ENCODE measurements around the gene FMR1.

FMR1 gene

GRCh38 chrX:147916375-147916968 is 4.8 kb downstream of the FMR1 start:
- Histone ChIP-seq H3K27me3 (replicated peaks in 2 of 5; ENCODE audit: control insufficient read depth in 4 of 5, insufficient read depth in 5 of 5, low read length in 4 of 5) (no peaks in the 10 kb centered on the region), H3K27ac (ENCODE audit: insufficient read depth in 1 of 2, low read depth in 1 of 2, low read length in 2 of 2, poor library complexity in 1 of 2, severe bottlenecking in 2 of 2) (no peak overlapping the region), H3K4me1 (ENCODE audit: control extremely low read depth in 1 of 4, control insufficient read depth in 4 of 4, insufficient read depth in 4 of 4, low read length in 3 of 4) (peaks cover 4 to 54% (median 14%) of the 10 kb centered on the region in 4 experiments), H3K9me3 (ENCODE audit: control extremely low read depth in 1 of 5, control insufficient read depth in 4 of 5, insufficient read depth in 2 of 5, low read depth in 1 of 5, low read length in 4 of 5) (no peaks in the 10 kb centered on the region), H3K4me3 (ENCODE audit: control insufficient read depth in 1 of 7, extremely low read depth in 1 of 7, insufficient read depth in 4 of 7, low read depth in 2 of 7, low read length in 6 of 7) (no peak overlapping the region), H3K36me3 (ENCODE audit: control insufficient read depth in 4 of 4, insufficient read depth in 4 of 4, low read length in 3 of 4) (no peaks in the 10 kb centered on the region)
- 70% methylated on average over 4 of the region's 6 CpGs for WGBS (ENCODE audit: insufficient coverage)
- no peak for DNase-seq
- POLR2A ChIA-PET, result interaction anchor here (0.8 kb wide), 1 partner anchor 1706 kb away, joined by 4 read pairs; no protein-coding TSS in a partner anchor
- CTCF ChIA-PET, result no interaction called here

- Histone ChIP-seq H3K4me3 (ENCODE audit: control insufficient read depth in 1 of 7, extremely low read depth in 1 of 7, insufficient read depth in 4 of 7, low read depth in 2 of 7, low read length in 6 of 7) (no peak overlapping the region), H3K36me3 (ENCODE audit: control insufficient read depth in 4 of 4, insufficient read depth in 4 of 4, low read length in 3 of 4) (no peaks in the 10 kb centered on the region), H3K9me3 (ENCODE audit: control extremely low read depth in 1 of 5, control insufficient read depth in 4 of 5, insufficient read depth in 2 of 5, low read depth in 1 of 5, low read length in 4 of 5) (no peaks in the 10 kb centered on the region), H3K27me3 (replicated peaks in 2 of 5; ENCODE audit: control insufficient read depth in 4 of 5, insufficient read depth in 5 of 5, low read length in 4 of 5) (no peaks in the 10 kb centered on the region), H3K4me1 (ENCODE audit: control extremely low read depth in 1 of 4, control insufficient read depth in 4 of 4, insufficient read depth in 4 of 4, low read length in 3 of 4) (peaks cover 4 to 53% (median 14%) of the 10 kb centered on the region in 4 experiments), H3K27ac (ENCODE audit: insufficient read depth in 1 of 2, low read depth in 1 of 2, low read length in 2 of 2, poor library complexity in 1 of 2, severe bottlenecking in 2 of 2) (no peak overlapping the region)
- peak; percentile 42 to 84 (median 78) for DNase-seq
- POLR2A ChIA-PET, result no interaction called here
- CTCF ChIA-PET, result no interaction called here
- WGBS (ENCODE audit: insufficient coverage), result 68% methylated on average over 6 of the region's 10 CpGs
Measured at GRCh38 chrX:147917700-147918695, 6.3 kb downstream of the FMR1 start.

- peaks cover 0 to 36% (median 7%) of the 10 kb centered on the region in 4 experiments for H3K4me1 ChIP-seq (ENCODE audit: control extremely low read depth in 1 of 4, control insufficient read depth in 4 of 4, insufficient read depth in 4 of 4, low read length in 3 of 4)
- WGBS (ENCODE audit: insufficient coverage), result 86% methylated on average over 1 of the region's 3 CpGs
- POLR2A ChIA-PET, result no interaction called here
- H3K4me3 ChIP-seq (ENCODE audit: control insufficient read depth in 1 of 7, extremely low read depth in 1 of 7, insufficient read depth in 4 of 7, low read depth in 2 of 7, low read length in 6 of 7), result no peak overlapping the region
- no peaks in the 10 kb centered on the region for H3K9me3 ChIP-seq (ENCODE audit: control extremely low read depth in 1 of 5, control insufficient read depth in 4 of 5, insufficient read depth in 2 of 5, low read depth in 1 of 5, low read length in 4 of 5)
- no peaks in the 10 kb centered on the region for H3K27me3 ChIP-seq (replicated peaks in 2 of 5; ENCODE audit: control insufficient read depth in 4 of 5, insufficient read depth in 5 of 5, low read length in 4 of 5)
- CTCF ChIA-PET, result interaction anchor here (0.5 to 1.1 kb wide), 2 partner anchors 24 to 158 kb away, joined by 3 read pairs; no protein-coding TSS in a partner anchor
- H3K27ac ChIP-seq (ENCODE audit: insufficient read depth in 1 of 2, low read depth in 1 of 2, low read length in 2 of 2, poor library complexity in 1 of 2, severe bottlenecking in 2 of 2), result no peak overlapping the region
- H3K36me3 ChIP-seq (ENCODE audit: control insufficient read depth in 4 of 4, insufficient read depth in 4 of 4, low read length in 3 of 4), result no peaks in the 10 kb centered on the region
- DNase-seq, result no peak
Measured at GRCh38 chrX:147920161-147920666, 8.5 kb downstream of the FMR1 start.

- CTCF ChIA-PET, result interaction anchor here (1.2 kb wide), 1 partner anchor 14 kb away, joined by 4 read pairs; no protein-coding TSS in a partner anchor
- WGBS (ENCODE audit: insufficient coverage), result no CpG with 5 or more reads among the region's 1 CpG
- Histone ChIP-seq H3K27me3 (replicated peaks in 2 of 5; ENCODE audit: control insufficient read depth in 4 of 5, insufficient read depth in 5 of 5, low read length in 4 of 5) (no peaks in the 10 kb centered on the region), H3K4me3 (ENCODE audit: control insufficient read depth in 1 of 7, extremely low read depth in 1 of 7, insufficient read depth in 4 of 7, low read depth in 2 of 7, low read length in 6 of 7) (no peak overlapping the region), H3K4me1 (ENCODE audit: control extremely low read depth in 1 of 4, control insufficient read depth in 4 of 4, insufficient read depth in 4 of 4, low read length in 3 of 4) (peaks cover 0 to 12% (median 3%) of the 10 kb centered on the region in 4 experiments), H3K27ac (ENCODE audit: insufficient read depth in 1 of 2, low read depth in 1 of 2, low read length in 2 of 2, poor library complexity in 1 of 2, severe bottlenecking in 2 of 2) (no peak overlapping the region), H3K36me3 (ENCODE audit: control insufficient read depth in 4 of 4, insufficient read depth in 4 of 4, low read length in 3 of 4) (peaks cover 0 to 10% (median 2%) of the 10 kb centered on the region in 4 experiments), H3K9me3 (ENCODE audit: control extremely low read depth in 1 of 5, control insufficient read depth in 4 of 5, insufficient read depth in 2 of 5, low read depth in 1 of 5, low read length in 4 of 5) (no peaks in the 10 kb centered on the region)
- no peak for DNase-seq
- POLR2A ChIA-PET, result no interaction called here
Measured at GRCh38 chrX:147923605-147924004, 11.9 kb downstream of the FMR1 start.

- peaks cover 2 to 23% (median 7%) of the 10 kb centered on the region in 4 experiments for H3K36me3 ChIP-seq (ENCODE audit: control insufficient read depth in 4 of 4, insufficient read depth in 4 of 4, low read length in 3 of 4)
- H3K4me1 ChIP-seq (ENCODE audit: control extremely low read depth in 1 of 4, control insufficient read depth in 4 of 4, insufficient read depth in 4 of 4, low read length in 3 of 4), result no peaks in the 10 kb centered on the region
- 93% methylated on average over 4 of the region's 4 CpGs for WGBS (ENCODE audit: insufficient coverage)
- CTCF ChIA-PET, result interaction anchor here (1.6 kb wide), 1 partner anchor 8 kb away, joined by 4 read pairs; no protein-coding TSS in a partner anchor
- H3K27me3 ChIP-seq (replicated peaks in 2 of 5; ENCODE audit: control insufficient read depth in 4 of 5, insufficient read depth in 5 of 5, low read length in 4 of 5), result no peaks in the 10 kb centered on the region
- no peak overlapping the region for H3K4me3 ChIP-seq (ENCODE audit: control insufficient read depth in 1 of 7, extremely low read depth in 1 of 7, insufficient read depth in 4 of 7, low read depth in 2 of 7, low read length in 6 of 7)
- H3K9me3 ChIP-seq (ENCODE audit: control extremely low read depth in 1 of 5, control insufficient read depth in 4 of 5, insufficient read depth in 2 of 5, low read depth in 1 of 5, low read length in 4 of 5), result no peaks in the 10 kb centered on the region
- DNase-seq, result no peak
- POLR2A ChIA-PET, result interaction anchor here (0.6 kb wide), 1 partner anchor 14 kb away, joined by 3 read pairs; no protein-coding TSS in a partner anchor
- no peak overlapping the region for H3K27ac ChIP-seq (ENCODE audit: insufficient read depth in 1 of 2, low read depth in 1 of 2, low read length in 2 of 2, poor library complexity in 1 of 2, severe bottlenecking in 2 of 2)
Measured at GRCh38 chrX:147927256-147927655, 15.5 kb downstream of the FMR1 start.

GRCh38 chrX:147933815-147934214 is 22.1 kb downstream of the FMR1 start:
- DNase-seq, result no peak
- POLR2A ChIA-PET, result no interaction called here
- H3K9me3 ChIP-seq (ENCODE audit: control extremely low read depth in 1 of 5, control insufficient read depth in 4 of 5, insufficient read depth in 2 of 5, low read depth in 1 of 5, low read length in 4 of 5), result no peaks in the 10 kb centered on the region
- H3K27me3 ChIP-seq (replicated peaks in 2 of 5; ENCODE audit: control insufficient read depth in 4 of 5, insufficient read depth in 5 of 5, low read length in 4 of 5), result no peaks in the 10 kb centered on the region
- no peak overlapping the region for H3K4me3 ChIP-seq (ENCODE audit: control insufficient read depth in 1 of 7, extremely low read depth in 1 of 7, insufficient read depth in 4 of 7, low read depth in 2 of 7, low read length in 6 of 7)
- H3K27ac ChIP-seq (ENCODE audit: insufficient read depth in 1 of 2, low read depth in 1 of 2, low read length in 2 of 2, poor library complexity in 1 of 2, severe bottlenecking in 2 of 2), result no peak overlapping the region
- 100% methylated on average over 1 of the region's 1 CpG for WGBS (ENCODE audit: insufficient coverage)
- H3K36me3 ChIP-seq (ENCODE audit: control insufficient read depth in 4 of 4, insufficient read depth in 4 of 4, low read length in 3 of 4), result peaks cover 2 to 36% (median 10%) of the 10 kb centered on the region in 4 experiments
- CTCF ChIA-PET, result interaction anchor here (0.8 kb wide), 1 partner anchor 10 kb away, joined by 6 read pairs; no protein-coding TSS in a partner anchor
- no peaks in the 10 kb centered on the region for H3K4me1 ChIP-seq (ENCODE audit: control extremely low read depth in 1 of 4, control insufficient read depth in 4 of 4, insufficient read depth in 4 of 4, low read length in 3 of 4)
